Left lung (tissue), 10 donors: ENCODE measurements around the gene UBE3D. TPM values are rescaled to one million over a fixed set of nuclear protein-coding genes. Genes with fewer than 3 reads are reported as not detected.

Experiments
- ATAC-seq: fragments of 200-7000 bp; cut with Tn5 transposase; one replicate; pipeline ENCODE4 v1.9.1; 2020; ENCODE audit warnings: moderate library complexity
- DNase-seq, 4 donors: peaks; one replicate each; pipeline ENCODE4 v3.0.0-alpha.2; 2013 to 2020
- H3K27ac ChIP-seq, 2 donors: fragments of 200-600 bp; sonication (generic) in 1 of 2; one replicate each; pipeline versions ENCODE4 v1.5.0 to v1.8.0; 2020 to 2021
- H3K27me3 ChIP-seq, 2 donors: fragments of 200-600 bp; sonication (generic) in 1 of 2; one replicate each; pipeline versions ENCODE4 v1.5.0 to v1.8.0; 2020 to 2021
- H3K36me3 ChIP-seq, 2 donors: fragments of 200-600 bp; sonication (generic) in 1 of 2; one replicate each; pipeline versions ENCODE4 v1.5.0 to v1.8.0; 2020 to 2021
- H3K4me1 ChIP-seq, 2 donors: fragments of 200-600 bp; one replicate each; pipeline ENCODE4 v1.8.0; 2021
- H3K4me3 ChIP-seq, 2 donors: fragments of 200-600 bp; sonication (generic) in 1 of 2; one replicate each; pipeline versions ENCODE4 v1.5.0 to v1.8.0; 2020 to 2021; ENCODE audit warnings: mild to moderate bottlenecking in 1 of 2
- H3K9me3 ChIP-seq, 2 donors: fragments of 200-600 bp; sonication (generic) in 1 of 2; one replicate each; pipeline versions ENCODE4 v1.5.0 to v1.8.0; 2020 to 2021
- CTCF ChIP-seq, 2 donors: fragments of 200-600 bp; sonication (generic) in 1 of 2; IDR thresholded peaks; one replicate each; pipeline versions ENCODE4 v1.5.0 to v1.8.0; 2021; ENCODE audit warnings: antibody characterized with exemption in 2 of 2
- intact Hi-C, 2 donors: fragments of 100-400 bp; cut with DNase I; formaldehyde crosslinking; loops; one replicate each; pipeline versions ENCODE4 v1.11.2 to v1.14.2; 2022
- polyA plus RNA-seq, 6 donors: library from polyadenylated mRNA; unstranded; fragments of 120-200 nt; gene quantifications; one replicate each; pipeline ENCODE4 v1.2.1, GENCODE V29; 2013; ENCODE audit not compliant: insufficient read length in 6 of 6
- total RNA-seq, 2 donors: library from RNA; stranded (reverse); fragmentation: NEBNext Ultra II Directional; extraction: Animal tissue kit (Norgen Biotek cat#: 25700); gene quantifications; one replicate each; pipeline ENCODE4 v1.2.1, GENCODE V29; 2021
- donor health status: DM: no; HTN: yes; CAD: no.
- donor health status: DM: no; HTN: no; CAD: no.

The UBE3D gene
- total and polyA plus RNA-seq, 8 donors: 4.1 to 10.9 (median 8.9) TPM

- H3K27me3 ChIP-seq: no peaks in the 10 kb centered on the region
- H3K9me3 ChIP-seq: no peaks in the 10 kb centered on the region
- no peak overlapping the region for H3K27ac ChIP-seq
- intact Hi-C loops: no loop called here
- no peak for TF ChIP-seq CTCF (IDR thresholded peaks at IDR 0.05)
- H3K4me3 ChIP-seq: no peak overlapping the region
- DNase-seq: no peak
- H3K4me1 ChIP-seq: no peaks in the 10 kb centered on the region
- ATAC-seq: no peak
- no peaks in the 10 kb centered on the region for H3K36me3 ChIP-seq
Measured at GRCh38 chr6:82970839-82971238, 94.8 kb downstream of the UBE3D start.

- Histone ChIP-seq H3K4me1 (no peaks in the 10 kb centered on the region), H3K9me3 (no peaks in the 10 kb centered on the region), H3K27ac (no peak overlapping the region), H3K27me3 (no peaks in the 10 kb centered on the region), H3K36me3 (no peaks in the 10 kb centered on the region), H3K4me3 (no peak overlapping the region)
- ATAC-seq: no peak
- no peak for DNase-seq
- no peak for TF ChIP-seq CTCF (IDR thresholded peaks at IDR 0.05)
- intact Hi-C loops: no loop called here
Measured at GRCh38 chr6:82968708-82969107, 96.9 kb downstream of the UBE3D start.

GRCh38 chr6:82963191-82963925 lies 102.3 kb downstream of the UBE3D start:
- no peak overlapping the region for H3K4me3 ChIP-seq
- ATAC-seq (no peak), DNase-seq (no peak)
- no peak overlapping the region for H3K27ac ChIP-seq
- H3K27me3 ChIP-seq: no peaks in the 10 kb centered on the region
- no peaks in the 10 kb centered on the region for H3K9me3 ChIP-seq
- intact Hi-C loops: no loop called here
- no peaks in the 10 kb centered on the region for H3K36me3 ChIP-seq
- no peaks in the 10 kb centered on the region for H3K4me1 ChIP-seq
- TF ChIP-seq CTCF (IDR thresholded peaks at IDR 0.05): no peak

GRCh38 chr6:82959385-82959941 lies 106.2 kb downstream of the UBE3D start:
- no peak for DNase-seq
- no peaks in the 10 kb centered on the region for H3K36me3 ChIP-seq
- H3K27me3 ChIP-seq: no peaks in the 10 kb centered on the region
- no peak overlapping the region for H3K4me3 ChIP-seq
- no peaks in the 10 kb centered on the region for H3K4me1 ChIP-seq
- TF ChIP-seq CTCF (IDR thresholded peaks at IDR 0.05): no peak
- intact Hi-C loops: no loop called here
- H3K9me3 ChIP-seq: no peaks in the 10 kb centered on the region
- no peak overlapping the region for H3K27ac ChIP-seq
- peak; percentile 62 for ATAC-seq

GRCh38 chr6:82958551-82958950 lies 107.1 kb downstream of the UBE3D start:
- no peak for TF ChIP-seq CTCF (IDR thresholded peaks at IDR 0.05)
- intact Hi-C loops: no loop called here
- Histone ChIP-seq H3K4me3 (no peak overlapping the region), H3K27me3 (no peaks in the 10 kb centered on the region), H3K4me1 (no peaks in the 10 kb centered on the region), H3K27ac (no peak overlapping the region), H3K36me3 (no peaks in the 10 kb centered on the region), H3K9me3 (no peaks in the 10 kb centered on the region)
- no peak for ATAC-seq
- DNase-seq: peak in 2 of 4 donors; percentile 15 to 18
